HT-29 (cell line): ENCODE data around the gene MTMR6. TPM values are rescaled to one million over a fixed set of nuclear protein-coding genes. Genes with fewer than 3 reads are reported as not detected.
"Not testable (repeated sequence)": the region's sequence is repeated elsewhere in the genome, so short reads cannot be mapped to it uniquely, and the experiment has no call there.

Source experiments
- DNase-seq: peaks from one replicate; pipeline ENCODE4 v3.0.0-alpha.2; 2015; ENCODE audit warnings: low spot score
- total RNA-seq: library from RNA; depleted of rRNA; stranded (reverse); fragments of >200 nt; shearing (Covaris generic); gene quantifications from 2 replicates; pipeline ENCODE4 v1.2.3, GENCODE V29; 2014; rRNA removed

The MTMR6 gene
- 8.0 and 9.2 TPM in 2 replicates for total RNA-seq

DNA sequence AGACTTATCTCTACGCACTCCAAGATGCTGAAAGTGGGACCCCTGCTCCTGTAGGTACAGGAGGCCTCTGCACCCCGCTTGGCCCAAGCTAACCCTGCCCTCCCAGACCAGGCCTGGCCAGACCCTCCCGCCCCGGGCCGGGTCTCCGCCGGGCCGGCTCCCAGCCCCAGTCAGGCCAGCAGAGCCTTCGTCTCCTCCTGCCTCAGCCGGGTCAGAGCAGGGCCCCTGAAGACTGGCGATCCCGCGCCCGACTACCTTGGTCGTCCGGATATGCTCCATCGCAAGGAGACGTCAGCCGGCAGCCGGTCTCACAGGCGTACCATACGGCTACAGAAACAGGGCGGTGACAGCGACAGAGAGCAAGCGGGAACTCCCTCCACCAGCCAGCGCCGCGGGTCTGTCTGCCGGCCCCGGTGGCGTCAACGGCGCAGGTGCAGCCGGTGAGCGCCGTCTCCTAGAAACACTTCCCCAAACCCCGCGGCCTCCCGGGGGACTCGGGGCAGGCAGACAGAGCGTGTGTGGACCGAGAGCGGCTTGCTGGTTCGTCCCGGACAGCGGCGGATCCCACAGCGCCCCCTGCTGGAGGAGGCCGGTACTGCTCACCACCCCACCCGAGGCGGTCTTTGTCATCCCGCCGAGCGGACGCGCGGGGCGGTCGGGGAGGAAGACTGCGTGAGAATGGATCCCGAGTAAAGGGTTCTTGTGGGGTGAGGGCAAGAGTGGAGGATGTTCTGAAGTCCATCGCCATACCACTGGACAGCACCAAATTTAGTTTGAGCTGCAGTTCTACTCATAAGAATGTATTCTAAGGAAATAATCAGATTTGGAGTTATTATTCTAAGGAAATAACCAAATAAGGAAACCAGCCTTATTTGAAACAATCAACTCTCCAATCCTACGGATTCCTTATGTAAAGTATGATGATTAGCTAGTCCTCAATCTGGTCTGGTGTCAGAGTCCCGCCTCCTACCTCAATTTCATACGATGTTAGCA lies at the start of gene MTMR6:
TSS of gene MTMR6 (minus strand) at position 520 of the 993 bp plus-strand sequence. CDS start at position 279, 241 bp downstream.
- peak; percentile 96 for DNase-seq

DNA sequence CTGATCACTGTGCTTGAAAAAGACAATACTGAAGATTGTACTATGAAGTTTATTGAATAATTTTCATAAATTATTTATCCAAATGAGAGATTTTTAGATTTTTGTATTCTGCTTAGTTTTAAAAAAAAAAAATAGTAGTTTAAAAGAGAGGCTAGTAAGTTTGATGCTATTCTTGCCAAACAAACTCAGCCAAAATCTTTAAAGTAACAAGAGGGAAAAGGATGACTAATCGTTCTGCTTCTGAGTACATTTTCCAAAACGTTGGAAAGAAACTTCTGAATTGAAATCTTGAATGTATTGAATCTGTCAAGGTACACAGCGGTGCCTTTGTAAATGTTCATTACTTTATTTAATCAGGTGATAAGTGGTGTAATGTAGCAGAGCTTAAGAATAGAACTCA lies 48.6 kb upstream of the MTMR6 start:
- no peak for DNase-seq

DNA sequence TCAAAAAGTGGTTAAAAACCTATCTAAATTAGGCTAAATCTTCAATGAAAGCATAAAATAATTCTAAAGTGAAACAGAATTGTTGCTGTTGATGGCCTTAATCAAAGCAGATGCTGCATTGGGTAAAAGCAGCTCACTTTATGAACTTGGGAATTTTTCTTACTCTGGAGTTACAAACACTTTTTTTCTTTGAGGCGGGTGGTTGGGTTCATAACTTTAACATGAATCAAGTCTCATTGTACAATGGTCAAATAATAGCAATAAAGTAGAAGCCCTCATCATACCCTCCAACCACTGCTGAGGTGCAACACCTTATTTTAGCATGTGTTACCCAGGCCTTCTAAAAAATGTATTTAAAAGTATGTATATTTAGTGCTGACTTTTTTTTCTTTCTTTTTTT lies 43.3 kb upstream of the MTMR6 start:
- no peak for DNase-seq

DNA sequence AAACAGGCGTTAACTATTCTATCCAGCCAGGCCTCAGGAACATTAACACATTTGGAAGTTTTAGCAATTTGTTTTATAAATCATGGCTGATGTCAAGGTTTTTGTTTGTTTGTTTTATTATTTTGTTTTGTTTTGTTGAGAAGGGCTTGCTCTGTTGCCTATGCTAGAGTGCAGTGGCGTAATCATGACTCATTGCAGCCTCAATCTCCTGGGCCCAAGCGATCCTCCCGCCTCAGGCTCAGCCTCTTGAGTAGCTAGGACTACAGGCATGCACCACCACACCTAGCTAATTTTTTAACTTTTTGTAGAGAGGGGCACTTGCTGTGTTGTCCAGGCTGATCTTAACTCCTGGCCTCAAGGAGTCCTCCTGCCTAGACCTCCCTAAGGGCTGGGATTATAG lies 42.4 kb upstream of the MTMR6 start:
- no peak for DNase-seq

DNA sequence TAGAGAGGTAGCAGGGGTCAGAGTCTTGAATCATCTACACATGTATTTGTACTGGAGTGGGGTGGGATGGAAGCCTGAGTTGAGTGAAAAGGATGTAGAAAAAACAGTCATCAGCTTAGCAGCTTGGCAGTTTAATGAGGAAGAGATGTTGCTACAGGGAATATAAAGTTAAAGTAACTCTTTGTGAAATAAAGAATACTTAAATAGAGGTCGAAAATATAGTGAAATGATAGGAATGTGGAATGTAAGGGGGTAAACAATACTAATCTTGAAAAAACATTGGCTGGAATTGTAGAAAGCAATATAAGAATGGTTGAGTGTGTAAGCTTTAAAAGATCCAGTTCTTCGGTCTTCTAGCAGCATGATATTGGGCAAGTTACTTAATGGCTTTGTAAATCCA lies 36.8 kb upstream of the MTMR6 start:
- DNase-seq: no peak

DNA sequence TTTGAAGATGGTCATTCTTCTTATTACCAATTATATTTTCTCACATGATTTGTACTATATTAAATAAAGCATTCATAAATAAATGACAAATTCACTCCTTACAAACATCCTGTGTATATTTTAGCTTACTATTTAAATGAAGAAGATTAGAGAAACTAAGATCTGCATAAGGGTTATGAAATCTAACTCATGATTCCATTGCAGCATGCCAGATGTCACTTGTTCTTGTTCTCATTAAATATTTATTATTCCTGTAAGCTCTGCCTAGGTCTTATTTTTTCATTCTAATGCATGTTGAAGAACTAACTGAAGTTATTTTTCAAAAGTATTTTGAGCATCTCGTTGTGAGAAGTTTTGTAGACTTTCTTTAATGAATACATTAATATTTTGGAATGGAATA lies 32.5 kb upstream of the MTMR6 start:
- DNase-seq: no peak

DNA sequence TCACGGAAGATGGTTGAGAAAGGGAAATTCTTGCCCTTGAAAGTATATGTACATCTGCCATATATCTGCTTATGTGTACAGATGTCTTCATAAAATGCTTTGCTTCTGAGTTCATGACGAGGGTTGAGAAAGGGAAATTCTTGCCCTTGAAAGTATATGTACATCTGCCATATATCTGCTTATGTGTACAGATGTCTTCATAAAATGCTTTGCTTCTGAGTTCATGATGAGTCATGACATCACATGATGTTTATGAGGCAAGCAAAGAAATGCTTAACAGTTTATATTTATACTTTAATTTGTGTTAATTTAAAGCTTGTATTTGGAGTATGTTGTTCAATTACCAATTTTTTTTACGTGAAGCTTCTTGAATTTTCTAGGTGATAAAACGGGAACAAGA lies 31.7 kb upstream of the MTMR6 start:
- not testable (repeated sequence) for DNase-seq

DNA sequence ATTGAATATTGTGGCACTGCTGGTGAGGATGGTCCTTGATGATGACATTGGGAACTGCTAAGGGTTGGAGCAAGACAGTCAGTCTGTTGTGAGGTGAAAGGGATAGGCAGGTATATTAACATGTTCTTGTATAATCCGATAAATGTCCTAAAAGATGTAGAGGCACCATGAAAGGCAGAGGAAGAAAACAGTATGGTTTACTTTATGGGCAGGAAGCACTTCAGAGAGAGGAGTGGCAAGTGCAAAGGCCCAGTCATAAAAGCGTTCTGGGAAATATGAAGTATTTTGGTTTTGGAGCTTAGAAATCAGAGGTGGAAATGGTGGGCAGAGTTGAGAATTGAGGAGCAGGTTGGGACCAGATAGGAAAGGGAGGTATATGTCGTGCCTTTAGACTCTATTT lies 23.6 kb upstream of the MTMR6 start:
- no peak for DNase-seq

DNA sequence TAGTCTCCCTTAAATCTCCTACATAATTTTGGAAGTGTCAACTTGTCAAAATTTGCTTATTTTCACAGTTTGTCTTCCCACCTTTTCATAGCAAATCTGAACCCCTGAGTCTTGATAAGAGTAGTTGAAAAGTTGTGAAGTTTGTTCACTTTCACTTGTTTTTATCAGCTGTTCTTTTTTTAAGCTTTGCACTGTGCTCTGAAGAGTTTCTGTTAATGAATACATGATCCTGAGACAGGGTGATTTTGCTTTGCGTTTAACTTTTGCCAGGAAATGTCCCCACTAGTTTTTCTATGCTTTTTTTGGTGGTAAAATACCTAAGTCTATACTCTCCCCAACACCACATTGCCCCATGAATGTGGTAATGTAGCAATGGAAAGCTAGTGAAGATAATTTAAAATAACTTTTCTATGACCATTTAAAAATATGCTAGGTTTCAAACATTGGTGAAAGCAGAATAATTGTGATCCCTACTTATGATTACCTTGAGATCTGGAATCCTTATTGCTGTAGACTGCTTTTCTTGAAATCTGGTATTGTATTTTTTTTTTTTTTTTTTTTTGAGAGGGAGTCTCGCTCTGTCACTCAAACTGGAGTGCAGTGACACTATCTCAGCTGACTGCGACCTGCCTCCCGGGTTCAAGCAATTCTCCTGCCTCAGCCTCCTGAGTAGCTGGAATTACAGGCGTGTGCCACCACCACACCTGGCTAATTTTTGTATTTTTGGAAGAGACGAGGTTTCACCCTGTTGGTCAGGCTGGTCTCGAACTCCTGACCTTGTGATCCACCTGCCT lies 19.6 kb upstream of the MTMR6 start:
- DNase-seq: no peak

DNA sequence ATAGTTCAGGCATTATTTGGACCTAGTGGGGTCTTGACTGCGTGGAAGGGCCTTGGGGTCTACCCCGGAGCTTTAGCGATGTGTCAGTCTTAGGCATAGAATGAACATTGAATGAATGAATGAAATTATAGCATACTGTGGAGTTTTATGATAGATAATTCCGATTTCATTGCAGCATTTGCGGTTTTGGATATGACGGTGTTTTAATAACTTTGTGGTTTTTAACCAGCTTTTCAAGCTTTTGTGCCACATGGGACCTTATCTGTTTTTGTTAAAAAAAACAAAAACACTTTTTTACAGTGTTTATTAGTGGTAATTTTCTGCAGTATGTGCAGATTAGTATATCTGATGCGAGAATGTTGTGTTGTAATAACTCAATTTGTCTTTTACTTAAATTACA lies 14.8 kb upstream of the MTMR6 start:
- no peak for DNase-seq

DNA sequence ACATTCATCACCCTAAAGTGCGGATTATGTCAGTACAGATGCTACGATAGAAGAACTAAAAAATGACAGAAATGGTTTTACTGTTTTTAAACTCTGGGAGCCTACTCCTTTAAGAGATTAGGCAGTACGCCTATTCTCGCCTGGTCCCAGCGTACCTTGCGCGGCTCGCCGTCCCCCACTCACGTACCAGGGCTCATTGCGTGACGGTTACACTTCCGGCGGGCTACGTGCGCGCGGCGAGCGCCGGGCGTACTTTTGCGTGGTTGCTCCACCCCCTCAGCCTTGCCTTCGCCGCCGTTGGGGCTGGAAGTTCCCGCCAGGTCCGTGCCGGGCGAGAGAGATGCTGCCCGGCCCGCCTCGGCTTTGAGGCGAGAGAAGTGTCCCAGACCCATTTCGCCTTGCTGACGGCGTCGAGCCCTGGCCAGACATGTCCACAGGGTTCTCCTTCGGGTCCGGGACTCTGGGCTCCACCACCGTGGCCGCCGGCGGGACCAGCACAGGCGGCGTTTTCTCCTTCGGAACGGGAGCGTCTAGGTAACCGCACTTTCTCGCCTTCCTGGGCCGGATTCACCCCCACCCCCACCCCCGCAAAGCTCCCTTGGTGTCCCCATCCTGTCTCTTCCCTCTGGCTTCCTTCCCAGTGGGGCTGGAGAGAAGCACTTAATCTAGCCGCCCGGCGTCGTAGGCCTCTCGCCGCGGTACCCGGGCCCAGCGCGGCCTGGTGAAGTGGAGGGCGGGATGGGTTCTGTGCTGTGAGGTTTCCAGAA lies 14.2 kb upstream of the MTMR6 start, which contains the start of gene NUP58:
TSS of gene NUP58 (plus strand) at position 279 of the 767 bp plus-strand sequence. CDS start at position 428, 149 bp downstream.
- peak; percentile 99 for DNase-seq

DNA sequence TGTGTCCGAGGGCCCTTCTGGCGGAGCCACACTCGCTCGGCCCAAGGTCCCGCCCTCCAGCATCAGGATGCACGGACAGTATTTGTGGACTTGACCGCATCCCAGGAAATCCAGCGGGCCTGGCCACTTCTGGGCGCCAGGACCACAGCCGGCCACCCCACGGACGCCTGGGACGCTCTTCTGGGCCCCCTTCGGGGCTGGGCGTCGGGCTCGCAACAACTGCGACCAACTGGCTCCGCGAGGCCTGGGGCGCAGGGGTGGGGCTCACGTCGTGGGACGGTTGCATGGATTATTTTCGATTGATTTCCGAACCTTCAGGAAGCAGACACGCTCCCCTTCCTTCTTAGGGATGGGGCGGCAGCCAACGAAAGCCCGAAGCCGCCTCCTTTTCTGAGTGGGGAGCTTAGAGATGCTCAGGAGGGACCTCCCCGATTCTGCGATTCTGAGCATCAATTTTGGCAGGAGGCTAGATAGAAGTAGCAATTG lies 13.6 kb upstream of the MTMR6 start:
- DNase-seq: no peak

DNA sequence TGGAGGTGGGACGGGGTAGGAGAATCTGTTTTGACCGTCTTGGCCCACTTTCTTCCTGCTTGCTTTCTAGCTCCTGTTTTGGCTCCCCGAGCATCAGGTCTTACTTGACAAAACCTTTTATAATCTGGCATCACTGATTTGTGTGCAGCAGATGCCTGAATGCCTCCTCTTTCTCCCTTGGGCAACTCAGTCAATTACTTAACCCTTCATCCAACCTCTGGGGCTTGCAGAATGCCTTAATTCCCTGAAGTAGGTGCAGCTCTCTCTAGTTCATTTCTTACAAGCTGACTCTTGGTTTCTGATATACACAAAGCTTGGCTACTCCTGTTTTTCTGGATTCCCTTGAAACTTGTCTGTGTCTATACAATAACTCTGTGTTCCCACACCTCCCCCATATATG lies 8.4 kb upstream of the MTMR6 start:
- no peak for DNase-seq

DNA sequence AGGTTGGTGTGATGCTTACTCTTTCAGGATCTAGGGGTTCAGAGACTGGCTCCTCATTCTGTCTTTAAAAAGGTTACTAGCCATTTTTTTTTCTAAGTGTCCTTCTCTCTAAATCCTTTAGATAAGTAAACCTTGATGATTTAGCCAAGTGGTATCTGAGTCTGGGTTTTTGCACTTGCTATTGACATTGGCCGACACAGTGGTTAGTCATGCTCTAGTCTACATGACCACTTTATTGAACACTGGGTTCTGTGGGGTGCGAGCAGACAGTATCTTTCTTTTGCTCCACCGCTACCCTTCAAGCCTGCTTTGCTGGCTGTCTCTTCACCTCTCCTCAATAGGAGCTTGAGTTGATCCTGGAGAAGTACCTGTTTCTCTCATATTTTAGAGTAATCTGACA lies 7.9 kb upstream of the MTMR6 start:
- no peak for DNase-seq

DNA sequence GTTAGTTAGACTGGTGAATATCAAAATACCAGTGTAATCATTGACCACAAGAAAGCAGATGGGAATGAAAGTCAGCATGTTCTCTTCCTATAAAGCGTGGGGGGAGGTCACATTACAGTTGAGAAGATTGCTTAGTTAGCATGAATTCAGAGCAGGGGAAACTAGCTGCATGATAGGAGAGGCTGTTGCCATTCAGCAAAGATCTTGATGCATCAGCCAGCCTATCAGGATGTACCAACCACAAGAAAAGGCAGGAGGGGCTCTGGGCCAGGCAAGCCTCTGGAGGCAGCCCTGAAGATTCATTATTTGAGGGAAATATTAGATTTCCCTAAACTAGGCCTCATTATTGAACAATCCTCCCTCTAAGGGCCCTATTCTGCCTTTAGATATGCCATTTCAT lies 5.0 kb upstream of the MTMR6 start:
- DNase-seq: no peak

DNA sequence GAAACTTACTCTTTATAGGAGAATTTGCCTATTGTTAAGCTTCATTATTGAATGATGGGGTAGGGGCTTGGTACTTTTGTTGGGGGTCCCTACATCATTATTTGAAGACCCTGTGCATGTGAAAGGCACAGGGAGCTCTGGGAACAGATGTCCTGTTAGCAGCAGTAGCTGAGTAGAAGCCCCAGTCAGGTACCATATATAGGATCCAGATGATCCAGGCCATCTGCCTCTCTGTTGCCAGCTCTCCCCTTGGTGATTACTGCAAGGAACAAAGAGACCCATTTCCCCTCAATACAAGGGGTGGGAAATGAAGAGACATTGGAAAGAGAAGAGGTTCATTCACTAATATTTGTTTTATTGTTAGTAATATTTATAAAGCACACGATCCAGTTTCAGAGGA lies 4.4 kb upstream of the MTMR6 start:
- DNase-seq: no peak

DNA sequence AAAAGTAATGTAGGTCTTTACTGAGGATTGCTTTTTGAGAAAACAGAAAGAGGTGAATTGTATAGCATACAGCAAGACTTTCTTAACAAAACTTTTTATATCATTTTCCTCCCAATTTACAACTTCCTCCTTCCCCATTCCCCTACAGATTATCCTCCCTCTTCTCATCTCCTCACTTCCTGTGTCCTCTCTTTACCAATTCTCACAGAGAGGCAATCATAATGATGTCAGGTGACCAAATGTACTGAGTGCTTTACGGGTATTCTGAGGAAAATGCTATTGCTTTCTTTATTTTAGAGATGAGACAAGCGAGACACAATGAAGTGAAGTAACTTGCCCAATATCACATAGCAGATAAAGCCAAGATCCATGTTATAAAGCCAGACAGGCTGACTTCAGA lies 1.7 kb upstream of the MTMR6 start:
- DNase-seq: no peak

DNA sequence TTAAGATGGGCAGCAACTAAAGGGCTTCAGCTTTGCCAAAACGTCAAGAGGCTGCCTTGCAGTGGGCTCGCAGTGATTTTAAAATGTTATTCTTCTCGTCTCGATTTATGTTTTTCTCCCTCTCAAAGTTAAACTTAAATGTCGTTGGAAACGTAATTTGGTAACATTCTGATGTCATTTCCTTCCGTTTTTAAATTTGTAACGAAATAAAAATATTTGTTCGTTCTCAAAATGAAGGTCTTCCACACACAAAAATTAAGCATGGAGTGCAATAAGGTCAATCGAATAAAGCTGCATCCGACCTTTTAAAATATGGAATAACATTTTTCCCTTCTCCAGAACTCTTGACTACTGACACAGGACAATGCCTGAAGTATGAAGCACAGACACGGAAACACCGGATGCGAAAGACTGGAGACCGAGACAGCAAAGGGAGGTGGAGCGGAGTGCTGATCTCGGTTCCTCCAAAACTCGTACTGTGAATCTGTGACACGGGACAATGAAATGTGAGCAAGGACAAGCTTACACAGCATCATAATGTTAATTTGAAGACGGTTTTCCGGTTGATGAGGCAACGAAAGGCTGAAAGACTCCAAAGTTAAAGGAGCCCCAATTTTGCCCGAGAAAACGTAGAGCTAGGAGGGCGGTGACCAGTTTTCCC lies 850 bp downstream of the MTMR6 start:
- peak; percentile 74 for DNase-seq

DNA sequence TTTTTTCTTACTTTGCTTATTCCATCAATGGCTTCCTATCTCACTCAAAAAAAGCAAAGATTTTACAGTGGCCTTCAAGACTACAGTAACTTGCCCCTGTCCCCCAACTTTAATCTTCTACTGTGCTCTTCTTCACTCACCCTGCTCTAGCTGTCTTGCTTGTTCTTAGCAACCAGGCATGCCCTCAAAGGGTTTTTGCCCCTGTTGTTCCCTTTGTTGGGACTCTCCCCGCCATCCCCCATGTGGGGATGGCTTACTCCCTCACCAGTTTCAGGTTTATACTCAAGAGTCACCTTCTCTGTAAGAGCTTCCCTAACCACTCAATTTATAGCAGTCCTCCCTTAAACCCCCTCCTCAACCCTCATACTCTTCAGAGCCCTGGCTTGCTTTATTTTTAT lies 5.4 kb downstream of the MTMR6 start:
- DNase-seq: no peak

DNA sequence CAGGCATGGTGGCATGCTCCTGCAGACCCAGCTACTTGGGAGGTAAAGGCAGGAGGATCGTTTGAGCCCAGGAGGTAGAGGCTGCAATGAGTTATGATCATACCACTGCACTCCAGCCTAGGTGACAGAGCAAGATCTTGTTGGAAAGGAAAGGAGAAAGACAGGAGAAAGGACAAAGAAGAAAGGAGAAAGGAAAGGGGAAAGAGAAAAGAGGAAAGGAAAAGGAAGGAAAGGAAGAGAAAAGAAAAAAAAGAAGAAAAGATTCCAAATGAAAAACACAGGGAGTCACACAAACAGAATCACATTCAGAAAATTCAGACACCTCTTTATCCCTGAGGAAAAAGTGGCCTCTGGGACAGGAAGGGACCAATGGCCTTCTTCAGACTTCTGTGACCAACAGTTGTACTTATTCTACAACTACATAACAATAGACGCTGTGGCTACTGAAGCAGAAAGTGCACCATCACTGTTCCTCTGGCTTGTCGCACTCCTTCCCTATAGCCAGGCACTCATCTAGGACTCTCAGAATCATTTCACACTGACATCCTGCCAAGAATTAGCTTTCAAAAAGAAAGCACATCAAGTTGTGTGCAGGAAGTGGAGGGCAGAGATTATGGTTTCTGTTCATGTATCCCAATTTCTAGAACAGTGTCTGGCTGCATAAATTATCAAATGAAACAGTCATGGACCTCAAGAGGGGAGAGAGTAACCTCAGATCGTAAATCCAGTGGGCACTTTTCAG lies 5.9 kb downstream of the MTMR6 start:
- no peak for DNase-seq
